Measurements from ENCODE around the gene B4GALNT3.

The B4GALNT3 gene

GRCh38 chr12:541676-542324, 82.1 kb downstream of the B4GALNT3 start:
- DNase-seq, result no peak

- no peak for DNase-seq
These were observed 82.8 kb downstream of the B4GALNT3 start for GRCh38 chr12:542395-543113.

GRCh38 chr12:543114-543451, 83.3 kb downstream of the B4GALNT3 start:
- DNase-seq, result no peak

- no peak for DNase-seq
These were observed 84.4 kb downstream of the B4GALNT3 start for GRCh38 chr12:544142-544541.

GRCh38 chr12:544941-545635, 85.3 kb downstream of the B4GALNT3 start:
- DNase-seq, result no peak

GRCh38 chr12:545835-546234, 86.1 kb downstream of the B4GALNT3 start:
- DNase-seq, result no peak

- DNase-seq, result no peak
These were observed 86.7 kb downstream of the B4GALNT3 start for GRCh38 chr12:546265-546919.

- DNase-seq, result peak; percentile 80
These were observed 87.4 kb downstream of the B4GALNT3 start for GRCh38 chr12:546920-547845.

GRCh38 chr12:547883-548470, 88.2 kb downstream of the B4GALNT3 start:
- no peak for DNase-seq

- no peak for DNase-seq
These were observed 89.8 kb downstream of the B4GALNT3 start for GRCh38 chr12:549476-550082.

GRCh38 chr12:550473-551260, 90.9 kb downstream of the B4GALNT3 start:
- no peak for DNase-seq

GRCh38 chr12:552466-552865, 92.7 kb downstream of the B4GALNT3 start:
- DNase-seq, result no peak

GRCh38 chr12:553216-554000, 93.7 kb downstream of the B4GALNT3 start:
- peak; percentile 47 for DNase-seq

- DNase-seq, result no peak
These were observed 94.2 kb downstream of the B4GALNT3 start for GRCh38 chr12:554001-554285.

GRCh38 chr12:556498-556897, 96.8 kb downstream of the B4GALNT3 start:
- DNase-seq, result no peak

GRCh38 chr12:558580-558979, 98.8 kb downstream of the B4GALNT3 start:
- DNase-seq, result no peak

- DNase-seq, result no peak
These were observed 99.6 kb downstream of the B4GALNT3 start for GRCh38 chr12:559208-559905.

- no peak for DNase-seq
These were observed 100.2 kb downstream of the B4GALNT3 start for GRCh38 chr12:559906-560455.

All from CD4-positive, alpha-beta T cell treated with Interleukin-17A for 4 hours (primary cell).